ENCODE results near the gene ZFC3H1.

DNA sequence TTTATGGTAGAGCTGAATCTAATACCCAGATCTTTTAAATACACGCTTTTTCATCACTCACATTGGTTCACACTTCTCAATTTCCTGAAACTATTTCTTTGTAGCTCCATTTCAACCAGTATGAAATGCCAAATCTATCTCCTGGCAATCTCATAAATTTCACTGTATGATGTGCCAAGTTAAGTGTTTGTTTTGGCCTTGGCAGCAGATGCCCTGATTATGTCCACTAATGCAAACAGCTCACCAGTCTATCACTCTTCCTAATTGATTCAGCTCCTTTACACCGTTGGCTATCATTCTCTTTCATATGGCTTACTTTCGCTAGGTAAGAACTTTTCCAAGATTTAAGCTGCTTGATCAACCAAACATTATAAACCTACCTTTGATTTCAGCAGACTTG is 58.6 kb downstream of the ZFC3H1 start:
- TF ChIP-seq, protein P1, sequence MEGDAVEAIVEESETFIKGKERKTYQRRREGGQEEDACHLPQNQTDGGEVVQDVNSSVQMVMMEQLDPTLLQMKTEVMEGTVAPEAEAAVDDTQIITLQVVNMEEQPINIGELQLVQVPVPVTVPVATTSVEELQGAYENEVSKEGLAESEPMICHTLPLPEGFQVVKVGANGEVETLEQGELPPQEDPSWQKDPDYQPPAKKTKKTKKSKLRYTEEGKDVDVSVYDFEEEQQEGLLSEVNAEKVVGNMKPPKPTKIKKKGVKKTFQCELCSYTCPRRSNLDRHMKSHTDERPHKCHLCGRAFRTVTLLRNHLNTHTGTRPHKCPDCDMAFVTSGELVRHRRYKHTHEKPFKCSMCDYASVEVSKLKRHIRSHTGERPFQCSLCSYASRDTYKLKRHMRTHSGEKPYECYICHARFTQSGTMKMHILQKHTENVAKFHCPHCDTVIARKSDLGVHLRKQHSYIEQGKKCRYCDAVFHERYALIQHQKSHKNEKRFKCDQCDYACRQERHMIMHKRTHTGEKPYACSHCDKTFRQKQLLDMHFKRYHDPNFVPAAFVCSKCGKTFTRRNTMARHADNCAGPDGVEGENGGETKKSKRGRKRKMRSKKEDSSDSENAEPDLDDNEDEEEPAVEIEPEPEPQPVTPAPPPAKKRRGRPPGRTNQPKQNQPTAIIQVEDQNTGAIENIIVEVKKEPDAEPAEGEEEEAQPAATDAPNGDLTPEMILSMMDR (conservative IDR thresholded peaks at IDR 0.05; ENCODE audit: low read depth, low read length): no peak
- TF ChIP-seq CHD1 (IDR thresholded peaks at IDR 0.05; ENCODE audit: low read depth, low read length): no peak
- TF ChIP-seq SMC3 (IDR thresholded peaks at IDR 0.05; ENCODE audit: low read depth, low read length): no peak
- no peak for TF ChIP-seq BHLHE40 (IDR thresholded peaks at IDR 0.05; ENCODE audit: low read depth, low read length)
- TF ChIP-seq POLR2A (IDR thresholded peaks at IDR 0.05; ENCODE audit: low read depth, low read length): no peak
- TF ChIP-seq FOS (IDR thresholded peaks at IDR 0.05; ENCODE audit: low read depth, low read length): no peak
- TF ChIP-seq MXI1 (IDR thresholded peaks at IDR 0.05; ENCODE audit: borderline replicate concordance, low read depth, low read length): no peak
- no peak for TF ChIP-seq RFX5 (IDR thresholded peaks at IDR 0.05; ENCODE audit: low read depth, low read length)
- TF ChIP-seq MAFK (IDR thresholded peaks at IDR 0.05; ENCODE audit: low read depth, low read length): no peak
- no peak for TF ChIP-seq CEBPB (IDR thresholded peaks at IDR 0.05; ENCODE audit: low read depth, low read length)
- TF ChIP-seq, protein P2, sequence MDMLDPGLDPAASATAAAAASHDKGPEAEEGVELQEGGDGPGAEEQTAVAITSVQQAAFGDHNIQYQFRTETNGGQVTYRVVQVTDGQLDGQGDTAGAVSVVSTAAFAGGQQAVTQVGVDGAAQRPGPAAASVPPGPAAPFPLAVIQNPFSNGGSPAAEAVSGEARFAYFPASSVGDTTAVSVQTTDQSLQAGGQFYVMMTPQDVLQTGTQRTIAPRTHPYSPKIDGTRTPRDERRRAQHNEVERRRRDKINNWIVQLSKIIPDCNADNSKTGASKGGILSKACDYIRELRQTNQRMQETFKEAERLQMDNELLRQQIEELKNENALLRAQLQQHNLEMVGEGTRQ (IDR thresholded peaks at IDR 0.05; ENCODE audit: low read depth, low read length): no peak
- TF ChIP-seq, protein P3, sequence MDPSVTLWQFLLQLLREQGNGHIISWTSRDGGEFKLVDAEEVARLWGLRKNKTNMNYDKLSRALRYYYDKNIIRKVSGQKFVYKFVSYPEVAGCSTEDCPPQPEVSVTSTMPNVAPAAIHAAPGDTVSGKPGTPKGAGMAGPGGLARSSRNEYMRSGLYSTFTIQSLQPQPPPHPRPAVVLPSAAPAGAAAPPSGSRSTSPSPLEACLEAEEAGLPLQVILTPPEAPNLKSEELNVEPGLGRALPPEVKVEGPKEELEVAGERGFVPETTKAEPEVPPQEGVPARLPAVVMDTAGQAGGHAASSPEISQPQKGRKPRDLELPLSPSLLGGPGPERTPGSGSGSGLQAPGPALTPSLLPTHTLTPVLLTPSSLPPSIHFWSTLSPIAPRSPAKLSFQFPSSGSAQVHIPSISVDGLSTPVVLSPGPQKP (IDR thresholded peaks at IDR 0.05; ENCODE audit: borderline replicate concordance, low read depth, low read length): no peak
- TF ChIP-seq RCOR1 (IDR thresholded peaks at IDR 0.05; ENCODE audit: insufficient replicate concordance, low read length): no peak
- no peak for TF ChIP-seq RAD21 (IDR thresholded peaks at IDR 0.05; ENCODE audit: low read length)

All from IMR-90 (cell line).